ENCODE measurements around the gene CYB5R3.

GRCh38 chr22:42591987-42592386, 57.2 kb downstream of the CYB5R3 start:
- TF ChIP-seq CTCF (IDR thresholded peaks at IDR 0.05) (no peak), POLR2A (IDR thresholded peaks at IDR 0.05) (no peak), POLR2AphosphoS5 (IDR thresholded peaks at IDR 0.05) (no peak), EP300 (IDR thresholded peaks at IDR 0.05) (no peak)

Data from suprapubic skin (tissue), 4 donors.